Measurements from ENCODE around the gene IL1RAPL1.

Gene IL1RAPL1

GRCh38 chrX:29419774-29420553, 832.7 kb downstream of the IL1RAPL1 start:
- Mint-ChIP-seq H3K36me3 (ENCODE audit: low read depth) (no peaks in the 10 kb centered on the region), H3K9me3 (no peaks in the 10 kb centered on the region), H3K27me3 (ENCODE audit: low read depth) (no peaks in the 10 kb centered on the region), H3K27ac (no peak overlapping the region), H3K4me1 (ENCODE audit: low read depth) (no peaks in the 10 kb centered on the region), H3K4me3 (no peak overlapping the region)

GRCh38 chrX:29422034-29422433, 834.8 kb downstream of the IL1RAPL1 start:
- H3K27me3 Mint-ChIP-seq (ENCODE audit: low read depth): no peaks in the 10 kb centered on the region
- H3K9me3 Mint-ChIP-seq: no peaks in the 10 kb centered on the region
- no peak overlapping the region for H3K27ac Mint-ChIP-seq
- H3K36me3 Mint-ChIP-seq (ENCODE audit: low read depth): no peaks in the 10 kb centered on the region
- H3K4me1 Mint-ChIP-seq (ENCODE audit: low read depth): no peaks in the 10 kb centered on the region
- H3K4me3 Mint-ChIP-seq: no peak overlapping the region

- H3K4me1 Mint-ChIP-seq (ENCODE audit: low read depth): no peaks in the 10 kb centered on the region
- no peak overlapping the region for H3K27ac Mint-ChIP-seq
- no peaks in the 10 kb centered on the region for H3K36me3 Mint-ChIP-seq (ENCODE audit: low read depth)
- no peak overlapping the region for H3K4me3 Mint-ChIP-seq
- peaks cover 4% of the 10 kb centered on the region for H3K9me3 Mint-ChIP-seq
- no peaks in the 10 kb centered on the region for H3K27me3 Mint-ChIP-seq (ENCODE audit: low read depth)
These were observed 844.6 kb downstream of the IL1RAPL1 start for GRCh38 chrX:29431895-29432294.

DNA sequence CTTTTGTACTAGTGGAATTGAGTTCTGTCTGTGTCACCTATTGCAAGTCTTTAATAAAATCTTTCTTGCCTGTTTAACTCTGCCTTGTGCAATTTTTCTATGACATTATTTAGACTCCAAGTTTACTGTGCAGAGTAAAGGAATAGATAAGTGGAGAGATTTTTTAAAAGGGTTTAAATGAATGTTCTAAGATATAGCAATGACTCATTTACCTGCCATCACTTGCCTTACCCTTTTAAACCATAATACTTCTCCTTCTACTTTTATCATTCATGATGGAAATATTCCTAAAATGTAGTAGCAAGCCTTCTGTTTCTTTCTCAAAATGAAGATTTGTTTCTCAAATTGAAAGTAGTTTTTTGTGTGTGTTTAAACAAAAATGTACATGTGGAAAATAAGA, 845.3 kb downstream of the IL1RAPL1 start:
- no peak overlapping the region for H3K27ac Mint-ChIP-seq
- H3K4me1 Mint-ChIP-seq (ENCODE audit: low read depth): no peaks in the 10 kb centered on the region
- H3K9me3 Mint-ChIP-seq: peaks cover 4% of the 10 kb centered on the region
- H3K4me3 Mint-ChIP-seq: no peak overlapping the region
- H3K36me3 Mint-ChIP-seq (ENCODE audit: low read depth): no peaks in the 10 kb centered on the region
- no peaks in the 10 kb centered on the region for H3K27me3 Mint-ChIP-seq (ENCODE audit: low read depth)

DNA sequence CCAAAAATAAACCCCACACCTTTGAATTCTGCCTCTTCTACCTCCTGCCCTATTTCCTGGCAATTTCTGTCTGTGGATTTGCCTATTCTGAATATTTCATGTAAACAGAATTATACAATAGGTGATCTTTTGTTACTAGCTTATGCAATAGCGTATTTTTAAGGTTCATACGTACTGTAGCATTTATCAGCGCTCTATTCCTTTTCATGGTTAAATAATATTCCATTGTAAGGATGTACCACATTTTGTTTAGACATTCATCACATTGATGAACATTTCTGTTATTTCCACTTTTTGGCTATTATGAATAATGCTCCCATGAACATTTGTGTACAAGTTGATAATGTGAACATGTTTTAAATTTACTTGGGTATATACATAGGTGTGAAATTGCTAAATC, 847.7 kb downstream of the IL1RAPL1 start:
- Mint-ChIP-seq H3K9me3 (peaks cover 4% of the 10 kb centered on the region), H3K27me3 (ENCODE audit: low read depth) (no peaks in the 10 kb centered on the region), H3K36me3 (ENCODE audit: low read depth) (no peaks in the 10 kb centered on the region), H3K4me3 (no peak overlapping the region), H3K4me1 (ENCODE audit: low read depth) (no peaks in the 10 kb centered on the region), H3K27ac (no peak overlapping the region)

DNA sequence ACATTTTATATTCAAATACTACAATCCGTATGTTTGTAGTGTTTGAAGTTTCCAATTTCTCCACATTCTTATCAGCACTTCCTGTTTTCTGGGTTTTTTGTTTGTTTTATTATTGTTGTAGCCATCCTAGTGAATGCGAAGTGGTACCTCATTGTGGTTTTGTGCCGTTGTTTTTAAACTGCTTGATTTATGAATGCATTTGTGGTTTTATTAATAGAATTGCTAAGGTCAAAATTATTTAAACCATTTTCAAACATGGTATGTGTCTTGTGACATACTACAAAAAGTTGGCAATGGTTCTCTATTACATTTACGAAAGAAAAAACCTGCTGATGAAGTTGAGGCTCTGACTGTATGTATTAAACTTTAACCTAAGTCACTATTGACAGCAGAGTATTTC, 848.1 kb downstream of the IL1RAPL1 start:
- peaks cover 4% of the 10 kb centered on the region for H3K9me3 Mint-ChIP-seq
- no peaks in the 10 kb centered on the region for H3K36me3 Mint-ChIP-seq (ENCODE audit: low read depth)
- H3K27ac Mint-ChIP-seq: no peak overlapping the region
- no peak overlapping the region for H3K4me3 Mint-ChIP-seq
- no peaks in the 10 kb centered on the region for H3K27me3 Mint-ChIP-seq (ENCODE audit: low read depth)
- H3K4me1 Mint-ChIP-seq (ENCODE audit: low read depth): no peaks in the 10 kb centered on the region

DNA sequence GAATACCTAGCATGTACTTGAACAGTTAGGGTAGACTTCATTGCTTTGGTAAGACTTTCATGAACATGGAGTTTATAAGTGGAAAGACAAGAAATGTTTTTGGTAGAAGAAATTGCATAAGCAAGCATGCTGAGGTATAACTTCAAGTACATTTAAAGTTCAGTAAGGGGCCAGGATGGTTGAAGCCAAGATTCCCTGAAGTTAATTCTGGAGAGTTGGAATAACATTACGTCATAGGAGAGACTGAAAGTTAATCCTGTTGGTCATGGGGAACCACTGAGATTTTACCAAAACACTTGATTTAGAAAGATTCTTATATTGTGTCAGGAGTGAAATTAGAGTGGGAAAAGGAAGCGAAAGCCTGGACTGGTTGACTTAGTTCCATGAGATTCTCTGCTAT, 860.6 kb downstream of the IL1RAPL1 start:
- no peaks in the 10 kb centered on the region for H3K36me3 Mint-ChIP-seq (ENCODE audit: low read depth)
- H3K4me3 Mint-ChIP-seq: no peak overlapping the region
- H3K4me1 Mint-ChIP-seq (ENCODE audit: low read depth): no peaks in the 10 kb centered on the region
- no peaks in the 10 kb centered on the region for H3K27me3 Mint-ChIP-seq (ENCODE audit: low read depth)
- no peak overlapping the region for H3K27ac Mint-ChIP-seq
- H3K9me3 Mint-ChIP-seq: no peaks in the 10 kb centered on the region

DNA sequence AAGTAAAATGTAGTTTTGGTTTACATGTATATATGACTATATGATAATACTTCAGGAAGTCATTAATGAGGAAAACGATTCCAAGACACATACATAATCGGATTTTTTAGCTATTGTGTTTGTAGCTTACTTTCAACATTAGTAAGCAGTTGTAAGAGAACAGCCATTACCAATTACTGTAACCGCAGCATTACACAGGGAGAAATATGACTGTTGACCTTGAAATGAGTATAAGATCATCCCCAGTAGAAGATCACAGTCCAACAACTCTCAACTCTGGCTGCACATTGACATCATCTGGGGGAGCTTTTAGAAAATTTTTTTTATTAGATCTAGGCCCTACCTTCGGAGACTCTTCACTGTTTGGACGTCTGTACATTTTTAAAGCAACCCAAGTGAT, 866.1 kb downstream of the IL1RAPL1 start:
- no peak overlapping the region for H3K4me3 Mint-ChIP-seq
- no peaks in the 10 kb centered on the region for H3K27me3 Mint-ChIP-seq (ENCODE audit: low read depth)
- H3K36me3 Mint-ChIP-seq (ENCODE audit: low read depth): no peaks in the 10 kb centered on the region
- H3K27ac Mint-ChIP-seq: no peak overlapping the region
- no peaks in the 10 kb centered on the region for H3K9me3 Mint-ChIP-seq
- H3K4me1 Mint-ChIP-seq (ENCODE audit: low read depth): no peaks in the 10 kb centered on the region

- H3K27me3 Mint-ChIP-seq (ENCODE audit: low read depth): no peaks in the 10 kb centered on the region
- H3K4me3 Mint-ChIP-seq: no peak overlapping the region
- no peaks in the 10 kb centered on the region for H3K9me3 Mint-ChIP-seq
- no peaks in the 10 kb centered on the region for H3K4me1 Mint-ChIP-seq (ENCODE audit: low read depth)
- no peak overlapping the region for H3K27ac Mint-ChIP-seq
- no peaks in the 10 kb centered on the region for H3K36me3 Mint-ChIP-seq (ENCODE audit: low read depth)
These were observed 868.5 kb downstream of the IL1RAPL1 start for GRCh38 chrX:29455702-29456101.

- Mint-ChIP-seq H3K27me3 (ENCODE audit: low read depth) (no peaks in the 10 kb centered on the region), H3K4me3 (no peak overlapping the region), H3K27ac (no peak overlapping the region), H3K9me3 (no peaks in the 10 kb centered on the region), H3K36me3 (ENCODE audit: low read depth) (no peaks in the 10 kb centered on the region), H3K4me1 (ENCODE audit: low read depth) (no peaks in the 10 kb centered on the region)
These were observed 873.8 kb downstream of the IL1RAPL1 start for GRCh38 chrX:29461039-29461438.

DNA sequence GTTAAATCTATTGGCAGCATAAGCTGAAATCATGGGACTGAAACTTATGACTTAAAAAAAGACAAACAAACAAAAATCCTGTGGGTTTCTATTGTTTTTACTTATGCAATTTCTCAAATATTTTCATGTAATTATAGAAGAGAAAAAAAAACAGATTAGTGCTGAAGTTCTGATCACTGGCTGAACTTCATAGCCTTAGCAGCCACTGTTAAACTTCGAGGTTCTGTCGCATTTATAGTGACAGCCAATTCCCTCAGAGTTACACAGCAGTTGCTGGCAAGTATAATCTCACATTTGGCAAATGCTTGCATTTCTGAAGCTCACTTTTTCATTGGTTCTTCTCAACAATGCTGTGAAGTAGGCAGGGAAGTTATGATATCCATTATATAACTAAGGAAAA, 879.2 kb downstream of the IL1RAPL1 start:
- no peak overlapping the region for H3K27ac Mint-ChIP-seq
- H3K27me3 Mint-ChIP-seq (ENCODE audit: low read depth): no peaks in the 10 kb centered on the region
- no peaks in the 10 kb centered on the region for H3K9me3 Mint-ChIP-seq
- no peak overlapping the region for H3K4me3 Mint-ChIP-seq
- H3K4me1 Mint-ChIP-seq (ENCODE audit: low read depth): no peaks in the 10 kb centered on the region
- no peaks in the 10 kb centered on the region for H3K36me3 Mint-ChIP-seq (ENCODE audit: low read depth)

DNA sequence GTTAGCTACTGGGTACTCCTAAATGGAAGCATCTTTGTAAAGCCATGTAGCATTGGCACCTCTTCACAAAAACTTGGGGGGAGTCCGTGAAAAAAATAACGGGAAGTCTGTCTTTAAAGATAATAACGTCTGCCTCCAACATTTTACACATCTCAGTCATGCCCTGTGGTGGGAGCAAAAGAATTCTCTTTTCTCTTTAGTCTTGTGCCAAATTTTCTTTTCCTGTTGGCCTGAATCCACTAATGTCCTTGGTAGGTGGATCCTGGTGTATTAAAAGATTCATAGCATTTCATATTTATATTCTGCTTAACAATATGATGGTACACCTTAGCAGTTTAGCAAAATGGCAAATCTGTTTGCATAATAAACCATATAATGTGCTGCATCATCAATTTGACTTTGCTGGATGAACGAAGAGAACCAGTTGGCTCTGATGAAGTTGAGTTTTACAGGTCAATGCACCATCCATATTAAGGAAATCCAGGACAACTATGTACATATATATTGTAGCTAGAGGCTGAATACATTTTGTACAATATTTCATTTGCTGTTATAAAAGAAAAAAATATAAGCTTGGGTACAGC, 881.8 kb downstream of the IL1RAPL1 start:
- Mint-ChIP-seq H3K4me3 (no peak overlapping the region), H3K27me3 (ENCODE audit: low read depth) (no peaks in the 10 kb centered on the region), H3K36me3 (ENCODE audit: low read depth) (no peaks in the 10 kb centered on the region), H3K9me3 (no peaks in the 10 kb centered on the region), H3K4me1 (ENCODE audit: low read depth) (no peaks in the 10 kb centered on the region), H3K27ac (no peak overlapping the region)

DNA sequence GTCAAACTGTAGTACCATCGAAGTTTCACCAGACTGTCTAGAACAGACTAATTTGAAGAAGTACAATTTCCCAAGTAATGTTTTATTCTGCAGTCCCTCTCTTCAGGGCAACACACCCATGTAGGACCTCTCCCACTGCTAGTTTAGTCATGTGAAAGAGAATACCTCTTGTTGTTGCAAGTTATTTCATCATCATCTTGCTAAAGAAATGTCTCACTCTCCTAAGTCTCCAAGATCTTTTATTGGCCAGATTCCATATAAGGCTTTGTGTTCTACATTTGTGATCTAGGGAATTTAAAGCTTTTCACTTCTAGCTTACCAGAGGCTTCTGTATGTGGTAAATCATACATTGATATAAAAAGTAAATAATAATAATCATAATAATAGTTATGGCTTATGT, 882.8 kb downstream of the IL1RAPL1 start:
- Mint-ChIP-seq H3K4me3 (no peak overlapping the region), H3K27ac (no peak overlapping the region), H3K36me3 (ENCODE audit: low read depth) (no peaks in the 10 kb centered on the region), H3K4me1 (ENCODE audit: low read depth) (no peaks in the 10 kb centered on the region), H3K27me3 (ENCODE audit: low read depth) (no peaks in the 10 kb centered on the region), H3K9me3 (no peaks in the 10 kb centered on the region)

DNA sequence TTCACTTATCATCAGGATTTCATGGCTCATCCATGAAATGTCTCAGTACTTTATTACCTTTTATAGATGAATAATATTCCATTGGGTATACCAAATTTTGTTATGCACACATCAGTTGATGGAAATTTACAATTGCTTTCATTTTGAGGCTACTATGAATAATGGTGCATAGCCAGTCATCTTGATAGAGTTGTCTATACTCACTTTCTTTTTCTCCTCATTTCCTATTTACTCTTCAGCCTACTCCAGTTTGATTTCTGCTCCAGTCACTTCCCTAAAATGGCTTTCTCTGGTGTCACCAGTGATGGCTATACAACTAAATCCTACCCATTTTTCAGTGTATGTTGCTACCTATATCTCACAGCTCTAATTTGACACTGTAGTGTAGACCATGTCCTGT, 884.6 kb downstream of the IL1RAPL1 start:
- no peaks in the 10 kb centered on the region for H3K36me3 Mint-ChIP-seq (ENCODE audit: low read depth)
- no peak overlapping the region for H3K27ac Mint-ChIP-seq
- no peaks in the 10 kb centered on the region for H3K4me1 Mint-ChIP-seq (ENCODE audit: low read depth)
- no peaks in the 10 kb centered on the region for H3K9me3 Mint-ChIP-seq
- no peaks in the 10 kb centered on the region for H3K27me3 Mint-ChIP-seq (ENCODE audit: low read depth)
- no peak overlapping the region for H3K4me3 Mint-ChIP-seq

DNA sequence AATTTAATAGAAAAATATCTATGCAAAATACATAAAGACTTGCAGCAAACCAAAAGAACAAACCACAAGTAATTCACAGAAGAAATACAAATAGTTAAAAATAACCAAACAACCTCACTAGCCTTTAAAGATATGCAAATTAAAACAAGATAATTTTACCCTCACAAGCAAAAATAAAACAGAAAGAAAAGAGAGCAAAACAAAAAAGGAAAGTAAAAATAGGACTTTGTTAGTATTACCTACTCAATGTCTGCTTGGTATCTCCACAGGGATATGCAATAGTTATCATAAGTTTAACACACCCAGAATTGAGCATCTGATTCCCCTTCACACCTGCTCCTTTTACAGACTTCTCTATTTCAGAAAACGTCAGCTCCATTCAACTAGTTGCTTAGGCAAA, 890.6 kb downstream of the IL1RAPL1 start:
- H3K4me3 Mint-ChIP-seq: no peak overlapping the region
- H3K27ac Mint-ChIP-seq: no peak overlapping the region
- no peaks in the 10 kb centered on the region for H3K27me3 Mint-ChIP-seq (ENCODE audit: low read depth)

More for the DNA sequence above, 890.6 kb downstream of the IL1RAPL1 start:
- Mint-ChIP-seq H3K9me3 (no peaks in the 10 kb centered on the region), H3K36me3 (ENCODE audit: low read depth) (no peaks in the 10 kb centered on the region), H3K4me1 (ENCODE audit: low read depth) (no peaks in the 10 kb centered on the region)
